SK-N-SH (cell line): ENCODE results near the gene GRK5. TPM values are rescaled to one million over a fixed set of nuclear protein-coding genes. Genes with fewer than 3 reads are reported as not detected.

Source experiments
- CTCF ChIA-PET: fragments of 300-600, 350-600 bp; formaldehyde crosslinking; extraction: SDS; loops from one replicate; lab custom pipeline; 2021; lab: Yijun Ruan, JAX
- POLR2A ChIA-PET: fragments of 350-600 bp; sonication (Branson Sonifier 250); formaldehyde crosslinking; extraction: SDS; loops from one replicate; lab custom pipeline; 2020; ENCODE audit warnings: antibody characterized with exemption, inconsistent platforms; lab: Yijun Ruan, JAX
- DNase-seq: peaks from one replicate; pipeline ENCODE4 v3.0.0; 2012
- H2AFZ ChIP-seq: fragments of 200-600 bp; sonication (generic); 2 replicates; pipeline ENCODE4 v1.8.1; 2016; ENCODE audit warnings: antibody characterized with exemption, mild to moderate bottlenecking, low read depth
- H3F3A ChIP-seq: fragments of 200-600 bp; sonication (generic); replicated peaks from 2 replicates; pipeline ENCODE3; 2016; ENCODE audit warnings: antibody characterized with exemption, mild to moderate bottlenecking; ENCODE audit not compliant: insufficient read depth
- H3K27ac ChIP-seq, 2 experiments: fragments of 200-500 bp in 1 of 2; fragments of 200-600 bp in 1 of 2; sonication (Bioruptor generic) in 1 of 2; sonication (generic), shearing (Covaris generic) in 1 of 2; 2 replicates each; pipeline versions ENCODE4 v1.5.1 to v1.6.1; 2014 to 2016; ENCODE audit warnings: low read depth in 2 of 2, inconsistent platforms in 1 of 2, low read length in 1 of 2, mild to moderate bottlenecking in 1 of 2, mixed read lengths in 1 of 2
- H3K27me3 ChIP-seq: fragments of 200-600 bp; sonication (generic), shearing (Covaris generic); 2 replicates; pipeline ENCODE4 v1.6.1; 2016; ENCODE audit warnings: mixed run types; ENCODE audit not compliant: insufficient read depth
- H3K36me3 ChIP-seq, 2 experiments: fragments of 200-500 bp in 1 of 2; fragments of 200-600 bp in 1 of 2; sonication (Bioruptor generic) in 1 of 2; sonication (generic) in 1 of 2; replicated peaks in 1 of 2; 2 replicates each; pipeline versions ENCODE3 to v1.5.1; 2014 to 2016; ENCODE audit warnings: low read length in 1 of 2, mild to moderate bottlenecking in 1 of 2; ENCODE audit not compliant: insufficient read depth in 2 of 2, control insufficient read depth in 1 of 2
- H3K4me1 ChIP-seq, 2 experiments: fragments of 200-500 bp in 1 of 2; fragments of 200-600 bp in 1 of 2; sonication (Bioruptor generic) in 1 of 2; sonication (generic), shearing (Covaris generic) in 1 of 2; 2 replicates each; pipeline versions ENCODE4 v1.5.1 to v1.6.1; 2014 to 2016; ENCODE audit warnings: low read depth in 1 of 2, low read length in 1 of 2, mixed run types in 1 of 2; ENCODE audit not compliant: insufficient read depth in 2 of 2, control insufficient read depth in 1 of 2
- H3K4me2 ChIP-seq: fragments of 200-600 bp; sonication (generic), shearing (Covaris generic); 2 replicates; pipeline ENCODE4 v1.6.1; 2017; ENCODE audit warnings: mixed run types
- H3K4me3 ChIP-seq, 2 experiments: fragments of 200-500 bp in 1 of 2; fragments of 200-600 bp in 1 of 2; sonication (Bioruptor generic) in 1 of 2; sonication (generic), shearing (Covaris generic) in 1 of 2; 2 replicates each; pipeline versions ENCODE4 v1.5.1 to v1.8.1; 2014 to 2016; ENCODE audit warnings: low read depth in 2 of 2, inconsistent platforms in 1 of 2, low read length in 1 of 2, mild to moderate bottlenecking in 1 of 2, mixed read lengths in 1 of 2, moderate library complexity in 1 of 2
- H3K79me2 ChIP-seq: fragments of 200-600 bp; sonication (generic); 2 replicates; pipeline ENCODE4 v1.8.1; 2017; ENCODE audit warnings: mild to moderate bottlenecking; ENCODE audit not compliant: insufficient read depth
- H3K9ac ChIP-seq: fragments of 200-600 bp; sonication (generic); 2 replicates; pipeline ENCODE4 v1.6.1; 2017; ENCODE audit warnings: mixed run types
- H3K9me2 ChIP-seq: fragments of 200-600 bp; sonication (generic); 2 replicates; pipeline ENCODE4 v1.6.1; 2017; ENCODE audit warnings: mixed run types
- H3K9me3 ChIP-seq: fragments of 200-600 bp; sonication (generic); 2 replicates; pipeline ENCODE4 v1.6.1; 2017; ENCODE audit warnings: mixed run types, mild to moderate bottlenecking, moderate library complexity
- H4K20me1 ChIP-seq: fragments of 200-600 bp; sonication (generic); 2 replicates; pipeline ENCODE4 v1.6.1; 2017; ENCODE audit warnings: mild to moderate bottlenecking, mixed run types; ENCODE audit not compliant: insufficient read depth
- CHD2 ChIP-seq: fragments of 150-350 bp; IDR thresholded peaks from 2 replicates; pipeline ENCODE4 v1.6.1; 2018; ENCODE audit warnings: low read length; ENCODE audit not compliant: partially characterized antibody
- CTCF ChIP-seq: fragments of 200-600 bp; sonication (generic); IDR thresholded peaks from 2 replicates; pipeline ENCODE4 v1.6.1; 2017; ENCODE audit warnings: antibody characterized with exemption, mild to moderate bottlenecking, moderate library complexity
- GABPA ChIP-seq: IDR thresholded peaks from 2 replicates; pipeline ENCODE4 v1.4.0; 2012; ENCODE audit warnings: low read depth, mild to moderate bottlenecking
- GATA2 ChIP-seq: sonication (generic); formaldehyde crosslinking; IDR thresholded peaks from 2 replicates; pipeline ENCODE4 v1.5.0; 2020; ENCODE audit warnings: mild to moderate bottlenecking, missing genetic modification reagents
- IRF3 ChIP-seq: fragments of 150-350 bp; IDR thresholded peaks from 2 replicates; pipeline ENCODE4 v1.6.1; 2016; ENCODE audit warnings: mild to moderate bottlenecking, low read depth, low read length
- MXI1 ChIP-seq: IDR thresholded peaks from 2 replicates; pipeline ENCODE4 v1.6.1; 2012; ENCODE audit warnings: mild to moderate bottlenecking, low read depth, low read length, improper control_type of control experiment
- RXRA ChIP-seq: IDR thresholded peaks from 2 replicates; pipeline ENCODE4 v1.4.0; 2012; ENCODE audit warnings: low read depth, mild to moderate bottlenecking, borderline replicate concordance
- SMC3 ChIP-seq: IDR thresholded peaks from 2 replicates; pipeline ENCODE4 v1.6.1; 2012; ENCODE audit warnings: low read depth, low read length, improper control_type of control experiment
- USF1 ChIP-seq: IDR thresholded peaks from 2 replicates; pipeline ENCODE4 v1.4.0; 2012; ENCODE audit warnings: low read depth, borderline replicate concordance
- USF2 ChIP-seq: fragments of 150-350 bp; IDR thresholded peaks from 2 replicates; pipeline ENCODE4 v1.6.1; 2017; ENCODE audit warnings: antibody characterized with exemption, low read length, low read depth, borderline replicate concordance
- WGBS: methylation state at CpG from one replicate; pipeline ENCODE4 v1.1.6; 2017; ENCODE audit warnings: low lambda C conversion rate; 5-methylcytosine and 5-hydroxymethylcytosine counted together
- polyA plus RNA-seq, 3 experiments: library from polyadenylated mRNA; depleted of rRNA; stranded (reverse); fragments of >200 nt; gene quantifications; 2 replicates each; pipeline ENCODE4 v1.2.3, GENCODE V29; 2012
- TF ChIP-seq, protein P1 (sequence below): IDR thresholded peaks from 2 replicates; pipeline ENCODE4 v1.4.0; 2012; ENCODE audit warnings: low read depth

Gene GRK5
- polyA plus RNA-seq, 1 of the 3 experiments (the other 2 are of a cell fraction), result 12.1 TPM

DNA sequence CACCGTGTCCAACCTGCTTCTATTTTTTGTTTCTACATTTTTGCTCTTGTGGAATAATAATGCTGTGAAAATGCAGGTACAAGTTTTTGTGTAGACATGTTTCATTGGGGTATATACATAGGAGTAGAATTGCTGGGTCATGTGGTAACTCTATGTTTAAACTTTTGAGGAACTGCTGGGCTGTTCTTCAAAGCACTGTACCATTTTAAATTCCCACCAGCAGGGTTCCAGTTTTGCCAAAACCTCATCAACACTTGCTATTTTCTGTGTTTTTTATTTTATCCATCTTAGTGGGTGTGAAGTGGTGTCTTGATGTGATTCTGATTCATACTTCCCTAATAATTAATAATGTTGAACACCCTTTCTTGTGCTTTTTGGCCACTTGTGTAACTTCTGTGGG, 196.6 kb downstream of the GRK5 start:
- peaks cover 8 to 10% of the 10 kb centered on the region in 2 experiments; a peak in 2 of 4 replicates for H3K4me1 ChIP-seq
- POLR2A ChIA-PET, result no interaction called here
- H3F3A ChIP-seq, result no peaks in the 10 kb centered on the region
- WGBS, result 86% methylated on average over 1 of the region's 1 CpG
- no peaks in the 10 kb centered on the region for H3K9me2 ChIP-seq
- H3K79me2 ChIP-seq, result no peaks in the 10 kb centered on the region
- H3K36me3 ChIP-seq, result no peaks in the 10 kb centered on the region
- H2AFZ ChIP-seq, result no peak overlapping the region
- no peak overlapping the region for H3K27ac ChIP-seq
- DNase-seq, result no peak
- H3K4me3 ChIP-seq, result no peak overlapping the region
- no peak overlapping the region for H3K9ac ChIP-seq
- no peaks in the 10 kb centered on the region for H3K9me3 ChIP-seq
- H4K20me1 ChIP-seq, result no peaks in the 10 kb centered on the region
- no peaks in the 10 kb centered on the region for H3K27me3 ChIP-seq
- no peak overlapping the region for H3K4me2 ChIP-seq
- CTCF ChIA-PET, result no interaction called here
- TF ChIP-seq GABPA, result no peak
- TF ChIP-seq CTCF, result no peak
- no peak for TF ChIP-seq USF1
- no peak for TF ChIP-seq SMC3
- no peak for TF ChIP-seq USF2
- no peak for TF ChIP-seq CHD2
- TF ChIP-seq, protein P1, sequence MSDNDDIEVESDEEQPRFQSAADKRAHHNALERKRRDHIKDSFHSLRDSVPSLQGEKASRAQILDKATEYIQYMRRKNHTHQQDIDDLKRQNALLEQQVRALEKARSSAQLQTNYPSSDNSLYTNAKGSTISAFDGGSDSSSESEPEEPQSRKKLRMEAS, result no peak
- no peak for TF ChIP-seq GATA2 (CRISPR knock-in tag)
- no peak for TF ChIP-seq RXRA
- TF ChIP-seq IRF3, result no peak
- TF ChIP-seq MXI1, result no peak
